ENCODE measurements around the gene EGFR. TPM values are rescaled to one million over a fixed set of nuclear protein-coding genes. Genes with fewer than 3 reads are reported as not detected.
A peak's percentile ranks its signal among the peaks of the same experiment; 100 is the strongest.

The EGFR gene
- polyA plus RNA-seq, 2 of the 4 experiments (the other 2 are of a cell fraction): 59.5 to 63.8 TPM

DNA sequence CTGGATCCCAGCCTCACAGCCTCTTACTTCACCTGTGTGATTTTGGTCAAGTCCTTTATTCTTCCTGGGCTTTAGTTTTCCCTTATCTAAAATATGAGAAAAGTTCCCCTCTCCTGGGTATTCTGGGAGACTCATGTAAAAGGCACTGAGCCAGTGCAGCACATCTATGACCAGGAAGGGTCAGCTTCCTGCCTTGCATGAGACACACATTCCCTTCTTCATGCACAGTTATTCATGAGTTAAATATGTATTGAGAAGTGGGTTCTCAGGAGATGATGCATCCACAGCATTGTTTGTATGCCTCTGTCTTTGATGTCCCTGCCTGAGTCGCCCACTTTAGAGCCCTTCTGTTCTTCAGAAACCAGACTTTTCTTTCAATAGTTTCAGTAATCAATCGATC is 33.3 kb downstream of the EGFR start:
- no peak for TF ChIP-seq ZC3H11A (IDR thresholded peaks at IDR 0.05)
- no peak for TF ChIP-seq ZFP36 (IDR thresholded peaks at IDR 0.05; ENCODE audit: borderline replicate concordance, partially characterized antibody)
- TF ChIP-seq FOSL2 (IDR thresholded peaks at IDR 0.05): no peak
- TF ChIP-seq FOSL2 (CRISPR knock-in tag; IDR thresholded peaks at IDR 0.05): peak; percentile 46; the same call in 1 of the 2 replicates
- TF ChIP-seq MAFK (IDR thresholded peaks at IDR 0.05; ENCODE audit: partially characterized antibody): no peak
- peak; percentile 8 to 12; a peak in 4 of 6 replicates for ATAC-seq
- 61% methylated on average over 2 of the region's 2 CpGs for WGBS (ENCODE audit: missing lambda C conversion rate)
- peak overlapping the region; percentile 35 for H3K4me2 ChIP-seq
- H3K4me3 ChIP-seq: no peak overlapping the region
- POLR2A ChIA-PET: no interaction called here
- CTCF ChIA-PET: interaction anchor here (1.2 to 5.3 kb wide), 7 partner anchors 13 to 279 kb away, joined by 3 to 26 read pairs (median 6); no protein-coding TSS in a partner anchor
- no peaks in the 10 kb centered on the region for H3K9me3 ChIP-seq
- no peak for FAIRE-seq
- H3K27ac ChIP-seq: peak overlapping the region; percentile 85 to 92
- H3K4me1 ChIP-seq: peaks cover 99% of the 10 kb centered on the region
- DNase-seq (ENCODE audit: low read depth in 1 of 2, low spot score in 1 of 2): peak in 1 of 2 experiments; percentile 35

DNA sequence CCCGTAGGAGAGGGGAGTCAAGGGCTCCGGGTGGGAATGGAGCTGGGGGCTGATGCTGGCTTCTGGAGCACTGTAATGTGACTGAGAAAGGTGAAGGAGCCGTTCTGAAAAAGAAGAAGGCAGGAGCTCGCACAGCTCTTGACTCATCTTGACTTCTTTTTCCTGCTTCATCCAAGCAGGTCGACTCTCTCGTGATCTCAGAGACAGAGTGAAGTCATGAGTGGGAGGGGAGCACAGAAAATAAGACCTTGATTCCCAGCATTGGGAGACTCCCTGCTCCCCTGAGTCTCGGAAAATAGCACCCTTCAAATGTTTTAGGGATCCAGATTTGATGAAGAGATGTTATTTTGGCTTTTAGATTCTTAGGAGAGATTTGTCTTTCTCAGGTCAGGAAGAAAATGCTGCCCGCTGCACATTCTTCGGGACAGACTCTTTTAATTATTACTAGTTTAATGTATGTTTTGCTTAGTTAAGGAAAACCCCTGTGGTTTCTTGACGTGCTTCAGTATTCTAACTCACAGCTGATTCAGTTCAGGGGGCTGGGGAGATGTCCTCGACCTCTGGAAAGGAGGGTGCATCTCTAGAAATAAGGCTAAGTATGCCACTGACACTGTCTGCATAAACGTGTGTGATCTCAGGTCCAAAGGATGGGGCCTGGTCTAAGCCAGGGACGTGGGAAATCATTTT is 34.1 kb downstream of the EGFR start:
- ATAC-seq (no peak), FAIRE-seq (no peak), DNase-seq (ENCODE audit: low read depth in 1 of 2, low spot score in 1 of 2) (no peak)
- peak overlapping the region; percentile 85 to 92 for H3K27ac ChIP-seq
- peak overlapping the region; percentile 35 for H3K4me2 ChIP-seq
- H3K4me3 ChIP-seq: no peak overlapping the region
- peaks cover 99% of the 10 kb centered on the region for H3K4me1 ChIP-seq
- TF ChIP-seq HEYL (CRISPR knock-in tag; IDR thresholded peaks at IDR 0.05) (no peak), CBX2 (IDR thresholded peaks at IDR 0.05; ENCODE audit: borderline replicate concordance, low read depth) (no peak), SMC3 (IDR thresholded peaks at IDR 0.05) (no peak), HOXA7 (CRISPR knock-in tag; IDR thresholded peaks at IDR 0.05) (no peak), JUN (IDR thresholded peaks at IDR 0.05) (no peak), RFX5 (IDR thresholded peaks at IDR 0.05) (no peak), RAD21 (conservative IDR thresholded peaks at IDR 0.05 in 1 of 2, IDR thresholded peaks at IDR 0.05 in 1 of 2) (no peak), POLR2AphosphoS2 (conservative IDR thresholded peaks at IDR 0.05; ENCODE audit: low read length) (no peak), ZSCAN20 (CRISPR knock-in tag; IDR thresholded peaks at IDR 0.05) (no peak), POLR2A (IDR thresholded peaks at IDR 0.05; ENCODE audit: low read length) (no peak), ZC3H11A (IDR thresholded peaks at IDR 0.05) (no peak), EHMT2 (IDR thresholded peaks at IDR 0.05; ENCODE audit: low read depth) (no peak), MYC (IDR thresholded peaks at IDR 0.05; ENCODE audit: borderline replicate concordance, low read length) (no peak), MAFK (IDR thresholded peaks at IDR 0.05; ENCODE audit: partially characterized antibody) (no peak), TFCP2L1 (CRISPR knock-in tag; IDR thresholded peaks at IDR 0.05) (no peak)
- TF ChIP-seq, protein P1, sequence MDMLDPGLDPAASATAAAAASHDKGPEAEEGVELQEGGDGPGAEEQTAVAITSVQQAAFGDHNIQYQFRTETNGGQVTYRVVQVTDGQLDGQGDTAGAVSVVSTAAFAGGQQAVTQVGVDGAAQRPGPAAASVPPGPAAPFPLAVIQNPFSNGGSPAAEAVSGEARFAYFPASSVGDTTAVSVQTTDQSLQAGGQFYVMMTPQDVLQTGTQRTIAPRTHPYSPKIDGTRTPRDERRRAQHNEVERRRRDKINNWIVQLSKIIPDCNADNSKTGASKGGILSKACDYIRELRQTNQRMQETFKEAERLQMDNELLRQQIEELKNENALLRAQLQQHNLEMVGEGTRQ (IDR thresholded peaks at IDR 0.05): no peak
- TF ChIP-seq, protein P2, sequence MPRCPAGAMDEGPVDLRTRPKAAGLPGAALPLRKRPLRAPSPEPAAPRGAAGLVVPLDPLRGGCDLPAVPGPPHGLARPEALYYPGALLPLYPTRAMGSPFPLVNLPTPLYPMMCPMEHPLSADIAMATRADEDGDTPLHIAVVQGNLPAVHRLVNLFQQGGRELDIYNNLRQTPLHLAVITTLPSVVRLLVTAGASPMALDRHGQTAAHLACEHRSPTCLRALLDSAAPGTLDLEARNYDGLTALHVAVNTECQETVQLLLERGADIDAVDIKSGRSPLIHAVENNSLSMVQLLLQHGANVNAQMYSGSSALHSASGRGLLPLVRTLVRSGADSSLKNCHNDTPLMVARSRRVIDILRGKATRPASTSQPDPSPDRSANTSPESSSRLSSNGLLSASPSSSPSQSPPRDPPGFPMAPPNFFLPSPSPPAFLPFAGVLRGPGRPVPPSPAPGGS (IDR thresholded peaks at IDR 0.05): no peak
- TF ChIP-seq, protein P3, sequence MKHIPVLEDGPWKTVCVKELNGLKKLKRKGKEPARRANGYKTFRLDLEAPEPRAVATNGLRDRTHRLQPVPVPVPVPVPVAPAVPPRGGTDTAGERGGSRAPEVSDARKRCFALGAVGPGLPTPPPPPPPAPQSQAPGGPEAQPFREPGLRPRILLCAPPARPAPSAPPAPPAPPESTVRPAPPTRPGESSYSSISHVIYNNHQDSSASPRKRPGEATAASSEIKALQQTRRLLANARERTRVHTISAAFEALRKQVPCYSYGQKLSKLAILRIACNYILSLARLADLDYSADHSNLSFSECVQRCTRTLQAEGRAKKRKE (CRISPR knock-in tag; IDR thresholded peaks at IDR 0.05; ENCODE audit: low read depth): no peak
- TF ChIP-seq, protein P4, sequence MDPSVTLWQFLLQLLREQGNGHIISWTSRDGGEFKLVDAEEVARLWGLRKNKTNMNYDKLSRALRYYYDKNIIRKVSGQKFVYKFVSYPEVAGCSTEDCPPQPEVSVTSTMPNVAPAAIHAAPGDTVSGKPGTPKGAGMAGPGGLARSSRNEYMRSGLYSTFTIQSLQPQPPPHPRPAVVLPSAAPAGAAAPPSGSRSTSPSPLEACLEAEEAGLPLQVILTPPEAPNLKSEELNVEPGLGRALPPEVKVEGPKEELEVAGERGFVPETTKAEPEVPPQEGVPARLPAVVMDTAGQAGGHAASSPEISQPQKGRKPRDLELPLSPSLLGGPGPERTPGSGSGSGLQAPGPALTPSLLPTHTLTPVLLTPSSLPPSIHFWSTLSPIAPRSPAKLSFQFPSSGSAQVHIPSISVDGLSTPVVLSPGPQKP (IDR thresholded peaks at IDR 0.05; ENCODE audit: low read depth, low read length): no peak
- ChIA-PET CTCF (interaction anchor here (0.6 to 5.3 kb wide), 13 partner anchors 10 to 281 kb away, joined by 3 to 26 read pairs (median 4); no protein-coding TSS in a partner anchor), POLR2A (no interaction called here)
- no peaks in the 10 kb centered on the region for H3K9me3 ChIP-seq
- WGBS (ENCODE audit: missing lambda C conversion rate): 62% methylated on average over 13 of the region's 13 CpGs

Measured in A549 (cell line).